ENCODE data around the gene ZMYND8. TPM values are rescaled to one million over a fixed set of nuclear protein-coding genes. Genes with fewer than 3 reads are reported as not detected.

The ZMYND8 gene
- total RNA-seq, 1 experiment from 2014 or later = 50.7 TPM

GRCh38 chr20:47253872-47254271, 102.6 kb downstream of the ZMYND8 start:
- no peak for TF ChIP-seq REST (IDR thresholded peaks at IDR 0.05; ENCODE audit: insufficient read depth in 1 of 2, low read depth in 2 of 2, low read length in 1 of 2)
- no peak for TF ChIP-seq SIN3A (IDR thresholded peaks at IDR 0.05; ENCODE audit: borderline replicate concordance, insufficient read depth, low read depth, low read length)
- TF ChIP-seq TCF7L2 (IDR thresholded peaks at IDR 0.05; ENCODE audit: low read depth, low read length) = no peak
- no peak for TF ChIP-seq POLR2AphosphoS5 (IDR thresholded peaks at IDR 0.05; ENCODE audit: low read depth, low read length)
- no peak for TF ChIP-seq CTCF (IDR thresholded peaks at IDR 0.05)
- POLR2A ChIA-PET = no interaction called here
- intact Hi-C loops (cut with micrococcal nuclease; ENCODE audit: unreplicated experiment) (no loop called here), in situ Hi-C loops (cut with HindIII; ENCODE audit: low pct_unique_long_range_greater_than_20kb, low sequenced_read_pairs) (no loop called here)
- Histone ChIP-seq H3K4me3 (ENCODE audit: low read depth in 2 of 2, low read length in 2 of 2) (no peak overlapping the region), H3K27ac (ENCODE audit: low read length) (no peak overlapping the region), H3K9me3 (ENCODE audit: control insufficient read depth, insufficient read depth, low read depth, low read length) (no peaks in the 10 kb centered on the region), H3K4me1 (ENCODE audit: control insufficient read depth, insufficient read depth, low read length) (no peaks in the 10 kb centered on the region), H3K27me3 (ENCODE audit: control insufficient read depth, insufficient read depth, low read length) (no peaks in the 10 kb centered on the region), H3K36me3 (ENCODE audit: control insufficient read depth, insufficient read depth, low read length) (peaks cover 5% of the 10 kb centered on the region; the same call in 1 of the 2 replicates)
- no TSS peak for BruUV-seq (replicated peaks)
- CTCF ChIA-PET = interaction anchor here (0.5 kb wide), 1 partner anchor 48 kb away, joined by 3 read pairs; no protein-coding TSS in a partner anchor
- DNase-seq (ENCODE audit: low read depth, low spot score) (no peak), ATAC-seq (no peak)

- H3K4me3 ChIP-seq (ENCODE audit: low read depth in 2 of 2, low read length in 2 of 2) = no peak overlapping the region
- TF ChIP-seq TCF7L2 (IDR thresholded peaks at IDR 0.05; ENCODE audit: low read depth, low read length) = no peak
- TF ChIP-seq POLR2AphosphoS5 (IDR thresholded peaks at IDR 0.05; ENCODE audit: low read depth, low read length) = no peak
- TF ChIP-seq CTCF (IDR thresholded peaks at IDR 0.05) = no peak
- no peak for TF ChIP-seq SIN3A (IDR thresholded peaks at IDR 0.05; ENCODE audit: borderline replicate concordance, insufficient read depth, low read depth, low read length)
- no peak for ATAC-seq
- intact Hi-C loops (cut with micrococcal nuclease; ENCODE audit: unreplicated experiment) = no loop called here
- ChIA-PET POLR2A (no interaction called here), CTCF (interaction anchor here (0.6 kb wide), 1 partner anchor 187 kb away, joined by 4 read pairs; no protein-coding TSS in a partner anchor)
- H3K27me3 ChIP-seq (ENCODE audit: control insufficient read depth, insufficient read depth, low read length) = no peaks in the 10 kb centered on the region
- in situ Hi-C loops (cut with HindIII; ENCODE audit: low pct_unique_long_range_greater_than_20kb, low sequenced_read_pairs) = no loop called here
- H3K4me1 ChIP-seq (ENCODE audit: control insufficient read depth, insufficient read depth, low read length) = no peaks in the 10 kb centered on the region
- no peaks in the 10 kb centered on the region for H3K9me3 ChIP-seq (ENCODE audit: control insufficient read depth, insufficient read depth, low read depth, low read length)
- H3K27ac ChIP-seq (ENCODE audit: low read length) = no peak overlapping the region
- no peak for DNase-seq (ENCODE audit: low read depth, low spot score)
- BruUV-seq (replicated peaks) = no TSS peak
- peaks cover 12% of the 10 kb centered on the region for H3K36me3 ChIP-seq (ENCODE audit: control insufficient read depth, insufficient read depth, low read length)
These were observed 103.6 kb downstream of the ZMYND8 start for GRCh38 chr20:47252879-47253307.

All from Panc1 (cell line).